ENCODE results near the gene SAMD4B.

The SAMD4B gene

DNA sequence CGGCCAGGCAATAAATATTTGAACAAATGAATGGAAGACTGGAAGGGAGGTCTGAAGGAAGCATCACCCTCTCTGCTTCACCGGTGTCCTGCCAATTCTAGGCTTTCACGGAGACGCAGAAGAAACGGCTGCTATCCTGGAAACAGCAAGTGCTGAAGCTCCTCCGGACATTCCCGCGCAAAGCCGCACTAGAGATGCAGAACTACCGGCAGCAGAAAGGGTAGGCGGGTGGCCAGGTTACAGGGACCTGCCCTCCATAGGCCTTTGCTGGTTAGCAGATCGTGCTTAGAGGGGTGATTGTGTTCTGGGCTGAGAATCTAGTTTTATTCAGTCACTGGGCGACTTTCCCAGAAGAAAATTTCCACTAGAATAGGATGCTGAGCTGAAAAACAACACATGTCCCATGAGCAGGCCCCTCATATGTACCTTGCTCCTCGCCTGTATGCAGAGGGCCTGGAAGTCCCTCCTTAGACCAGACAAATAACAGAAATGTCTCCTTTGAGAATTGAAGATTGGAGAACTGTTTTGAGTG is 37.7 kb downstream of the SAMD4B start:
- Histone ChIP-seq H3K4me3 (replicated peaks; ENCODE audit: low read depth, low read length) (no peak overlapping the region), H3K27me3 (replicated peaks; ENCODE audit: control insufficient read depth, insufficient read depth, low read length) (no peaks in the 10 kb centered on the region), H3K36me3 (ENCODE audit: control insufficient read depth, insufficient read depth, low read length) (peaks cover 39% of the 10 kb centered on the region)
- TF ChIP-seq, protein P1, sequence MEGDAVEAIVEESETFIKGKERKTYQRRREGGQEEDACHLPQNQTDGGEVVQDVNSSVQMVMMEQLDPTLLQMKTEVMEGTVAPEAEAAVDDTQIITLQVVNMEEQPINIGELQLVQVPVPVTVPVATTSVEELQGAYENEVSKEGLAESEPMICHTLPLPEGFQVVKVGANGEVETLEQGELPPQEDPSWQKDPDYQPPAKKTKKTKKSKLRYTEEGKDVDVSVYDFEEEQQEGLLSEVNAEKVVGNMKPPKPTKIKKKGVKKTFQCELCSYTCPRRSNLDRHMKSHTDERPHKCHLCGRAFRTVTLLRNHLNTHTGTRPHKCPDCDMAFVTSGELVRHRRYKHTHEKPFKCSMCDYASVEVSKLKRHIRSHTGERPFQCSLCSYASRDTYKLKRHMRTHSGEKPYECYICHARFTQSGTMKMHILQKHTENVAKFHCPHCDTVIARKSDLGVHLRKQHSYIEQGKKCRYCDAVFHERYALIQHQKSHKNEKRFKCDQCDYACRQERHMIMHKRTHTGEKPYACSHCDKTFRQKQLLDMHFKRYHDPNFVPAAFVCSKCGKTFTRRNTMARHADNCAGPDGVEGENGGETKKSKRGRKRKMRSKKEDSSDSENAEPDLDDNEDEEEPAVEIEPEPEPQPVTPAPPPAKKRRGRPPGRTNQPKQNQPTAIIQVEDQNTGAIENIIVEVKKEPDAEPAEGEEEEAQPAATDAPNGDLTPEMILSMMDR (IDR thresholded peaks at IDR 0.05; ENCODE audit: insufficient read depth, low read length, poor library complexity, severe bottlenecking) = no peak
- no peak for DNase-seq (ENCODE audit: extremely low read depth, insufficient read length)

DNA sequence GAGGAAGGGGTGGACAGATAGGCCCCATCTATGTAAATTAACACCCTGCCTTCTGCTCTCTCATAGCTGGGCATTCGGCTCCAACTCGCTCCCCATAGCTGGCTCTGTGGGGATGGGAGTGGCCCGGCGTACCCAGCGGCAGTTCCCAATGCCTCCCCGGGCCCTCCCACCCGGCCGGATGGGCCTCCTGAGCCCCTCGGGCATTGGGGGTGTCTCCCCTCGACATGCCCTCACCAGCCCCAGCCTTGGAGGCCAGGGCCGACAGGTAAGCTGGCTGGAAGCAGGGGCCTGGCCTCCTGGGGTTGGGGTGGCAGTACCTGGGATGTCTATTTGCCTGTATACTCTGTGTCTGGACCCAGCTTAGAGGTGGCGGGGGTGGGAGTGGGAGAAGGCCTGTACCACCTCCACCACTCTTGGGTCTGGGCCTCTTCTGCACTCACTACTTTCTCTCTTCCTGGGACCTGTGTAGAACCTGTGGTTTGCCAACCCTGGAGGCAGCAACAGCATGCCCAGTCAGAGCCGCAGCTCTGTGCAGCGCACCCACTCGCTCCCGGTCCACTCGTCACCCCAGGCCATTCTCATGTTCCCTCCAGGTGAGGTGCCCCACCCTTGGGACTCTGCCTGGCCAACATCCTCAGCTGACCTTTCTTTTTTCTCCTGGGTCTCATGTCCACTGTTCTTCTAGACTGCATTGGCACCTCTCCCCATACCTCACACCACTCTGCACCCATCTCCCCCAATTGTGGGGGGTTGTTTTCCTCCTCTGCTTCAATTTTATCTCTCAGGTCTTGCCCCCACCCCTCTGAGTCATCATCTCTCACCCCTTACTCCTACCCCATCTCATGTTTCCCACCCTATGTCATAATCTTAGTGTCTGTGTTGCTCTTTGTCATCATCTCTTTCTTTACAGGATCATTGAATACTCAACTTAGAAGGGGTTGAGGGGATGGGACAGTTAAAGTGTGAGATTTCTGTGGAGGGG is 38.6 kb downstream of the SAMD4B start:
- Histone ChIP-seq H3K4me3 (replicated peaks; ENCODE audit: low read depth, low read length) (no peak overlapping the region), H3K36me3 (ENCODE audit: control insufficient read depth, insufficient read depth, low read length) (peaks cover 38% of the 10 kb centered on the region), H3K27me3 (replicated peaks; ENCODE audit: control insufficient read depth, insufficient read depth, low read length) (no peaks in the 10 kb centered on the region)
- no peak for DNase-seq (ENCODE audit: extremely low read depth, insufficient read length)
- TF ChIP-seq, protein P1 (IDR thresholded peaks at IDR 0.05; ENCODE audit: insufficient read depth, low read length, poor library complexity, severe bottlenecking) = no peak

DNA sequence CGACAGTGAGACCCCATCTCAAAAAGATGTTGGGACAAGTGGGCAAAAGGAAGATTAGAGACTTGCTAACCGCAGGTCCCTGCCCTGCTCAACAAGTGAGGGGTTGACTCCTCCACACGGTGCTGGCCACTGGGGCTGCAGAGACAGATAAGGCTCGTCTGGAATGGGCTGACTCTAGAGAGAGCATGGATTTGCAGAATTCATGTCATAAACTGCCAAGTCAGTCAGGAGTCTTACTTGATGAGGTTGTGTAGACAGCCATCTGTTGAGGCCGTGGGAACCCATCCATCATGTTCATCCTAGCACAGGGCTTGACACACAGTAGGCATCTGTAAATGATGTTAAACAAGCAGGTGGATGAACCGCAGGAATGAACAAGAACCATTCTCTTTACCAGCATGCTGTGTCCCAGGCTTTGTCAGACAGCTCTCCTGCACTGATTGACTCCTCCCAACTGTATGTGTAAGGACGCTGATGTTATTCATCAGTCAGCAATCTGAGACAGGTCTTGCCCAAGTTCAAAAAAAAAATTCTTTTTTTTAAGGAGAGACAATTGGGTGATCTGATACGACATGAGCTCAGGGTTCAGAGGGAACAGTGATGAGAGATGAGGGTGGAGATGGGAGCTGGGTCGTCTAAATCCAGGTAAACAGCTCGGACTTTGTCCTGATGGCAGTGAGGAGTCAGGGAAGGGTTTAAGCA is 39.8 kb downstream of the SAMD4B start:
- Histone ChIP-seq H3K36me3 (ENCODE audit: control insufficient read depth, insufficient read depth, low read length) (peaks cover 36% of the 10 kb centered on the region), H3K27me3 (replicated peaks; ENCODE audit: control insufficient read depth, insufficient read depth, low read length) (no peaks in the 10 kb centered on the region), H3K4me3 (replicated peaks; ENCODE audit: low read depth, low read length) (no peak overlapping the region)
- TF ChIP-seq, protein P1 (IDR thresholded peaks at IDR 0.05; ENCODE audit: insufficient read depth, low read length, poor library complexity, severe bottlenecking) = no peak
- no peak for DNase-seq (ENCODE audit: extremely low read depth, insufficient read length)

DNA sequence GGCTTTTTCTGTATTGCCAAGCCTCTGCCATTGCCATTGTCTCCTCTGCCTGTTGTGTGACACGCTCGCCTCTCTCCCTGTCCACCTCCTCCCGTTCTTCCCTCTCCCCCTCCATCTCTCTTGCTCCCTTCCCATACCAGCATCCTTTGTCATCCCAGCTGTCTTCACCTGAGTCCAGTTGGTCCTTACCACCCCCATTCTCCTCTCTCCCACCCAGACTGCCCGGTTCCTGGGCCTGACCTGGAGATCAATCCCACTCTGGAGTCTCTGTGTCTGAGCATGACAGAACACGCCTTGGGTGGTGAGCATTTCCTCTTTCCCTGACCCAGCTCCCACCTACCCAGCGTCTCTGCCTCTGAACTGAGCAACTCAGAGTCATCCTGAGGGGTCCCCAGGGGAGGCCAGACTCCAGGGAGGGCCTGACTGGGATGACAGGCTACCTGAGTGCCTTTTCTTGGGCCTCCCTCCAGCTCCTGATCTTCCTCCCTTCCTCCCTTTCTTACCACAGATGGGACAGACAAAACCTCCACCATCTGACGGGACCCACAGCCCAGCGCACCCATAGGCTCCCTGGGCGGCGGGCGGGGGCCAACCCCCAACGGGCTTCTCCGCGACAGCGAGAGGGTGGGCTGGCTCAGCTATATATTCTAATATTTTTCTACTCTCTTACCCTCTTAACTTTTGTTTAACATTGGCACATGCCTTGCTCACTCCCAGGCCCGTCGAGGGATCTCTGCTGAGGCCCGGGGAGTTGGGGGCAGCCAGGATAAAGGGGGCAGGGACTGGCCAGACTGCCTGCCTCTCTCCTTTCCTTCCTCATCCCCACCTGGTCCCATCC is 41.0 kb downstream of the SAMD4B start:
- no peak overlapping the region for H3K4me3 ChIP-seq (replicated peaks; ENCODE audit: low read depth, low read length)
- H3K36me3 ChIP-seq (ENCODE audit: control insufficient read depth, insufficient read depth, low read length) = peaks cover 29% of the 10 kb centered on the region
- no peaks in the 10 kb centered on the region for H3K27me3 ChIP-seq (replicated peaks; ENCODE audit: control insufficient read depth, insufficient read depth, low read length)
- DNase-seq (ENCODE audit: extremely low read depth, insufficient read length) = no peak
- TF ChIP-seq, protein P1 (IDR thresholded peaks at IDR 0.05; ENCODE audit: insufficient read depth, low read length, poor library complexity, severe bottlenecking) = no peak

DNA sequence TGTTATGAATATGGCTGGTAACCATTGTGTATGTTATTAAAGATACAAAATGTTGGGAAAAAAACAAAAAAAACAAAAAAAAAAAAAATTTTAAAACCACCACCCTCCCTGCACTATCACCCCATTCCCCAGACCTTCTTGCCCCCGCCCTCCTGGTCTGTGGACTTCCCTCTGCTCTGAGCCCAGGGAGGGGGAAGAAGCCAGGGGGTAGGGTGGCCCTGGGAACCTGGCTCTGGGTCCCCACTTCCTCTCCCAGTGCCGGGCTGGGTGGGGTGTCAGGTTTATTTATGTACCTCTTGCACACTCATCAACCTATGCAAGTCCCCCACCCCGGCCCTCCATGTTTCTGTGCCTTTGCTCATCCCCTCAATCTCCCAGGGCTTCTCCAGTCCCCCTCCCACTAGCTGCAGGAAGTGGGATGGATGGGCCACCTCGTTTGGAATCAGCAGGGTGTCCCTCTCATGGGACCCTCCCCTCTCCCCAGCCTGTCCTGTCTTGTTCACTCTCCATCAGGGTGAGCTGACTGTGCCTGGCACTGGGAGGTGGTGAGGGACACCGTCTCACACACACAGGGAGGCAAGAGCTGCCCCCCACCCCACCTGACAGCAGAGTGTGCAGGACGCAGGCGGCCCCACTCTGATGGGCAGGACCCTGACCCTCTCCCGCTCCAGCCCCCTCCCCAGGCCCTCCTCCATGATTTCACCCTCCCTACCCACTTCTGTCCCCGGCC is 42.8 kb downstream of the SAMD4B start:
- DNase-seq (ENCODE audit: extremely low read depth, insufficient read length) = no peak
- Histone ChIP-seq H3K27me3 (replicated peaks; ENCODE audit: control insufficient read depth, insufficient read depth, low read length) (no peaks in the 10 kb centered on the region), H3K36me3 (ENCODE audit: control insufficient read depth, insufficient read depth, low read length) (peaks cover 30% of the 10 kb centered on the region), H3K4me3 (replicated peaks; ENCODE audit: low read depth, low read length) (no peak overlapping the region)
- TF ChIP-seq, protein P1 (IDR thresholded peaks at IDR 0.05; ENCODE audit: insufficient read depth, low read length, poor library complexity, severe bottlenecking) = no peak

Data from GM06990 (cell line).